A549 (cell line): Measurements from ENCODE around the gene DEPDC5. TPM values are rescaled to one million over a fixed set of nuclear protein-coding genes. Genes with fewer than 3 reads are reported as not detected.

Source experiments
- ATAC-seq, 2 experiments: fragments of 200-7000 bp in 1 of 2; fragments of >200 bp in 1 of 2; cut with Nextera tagmentation in 1 of 2; cut with Tn5 transposase in 1 of 2; 3 replicates each; pipeline versions ENCODE4 v1.8.0 to v1.9.1; 2018 to 2020; ENCODE audit warnings: mild to moderate bottlenecking in 1 of 2, moderate library complexity in 1 of 2
- CTCF ChIA-PET: fragments of 300-600 bp; sonication (Branson Sonifier 250); formaldehyde crosslinking; extraction: SDS; loops from one replicate; lab custom pipeline; 2021; ENCODE audit warnings: antibody characterized with exemption, inconsistent platforms; lab: Yijun Ruan, JAX
- POLR2A ChIA-PET: fragments of 350-600 bp; formaldehyde crosslinking; extraction: SDS; loops from one replicate; lab custom pipeline; 2021; ENCODE audit warnings: antibody characterized with exemption, inconsistent platforms; lab: Yijun Ruan, JAX
- DNase-seq, 2 experiments: peaks; one replicate each; pipeline versions ENCODE4 v3.0.0 to v3.0.0-alpha.2; 2011 to 2016; ENCODE audit warnings: low read depth in 1 of 2, low spot score in 1 of 2
- FAIRE-seq: peaks from 2 replicates; lab custom pipeline; 2011; peaks lifted over from hg19 to GRCh38; lab: Jason Lieb, UNC
- H3K27ac ChIP-seq, 2 experiments: fragments of >200 bp; sonication (Bioruptor Twin); formaldehyde crosslinking; 3 replicates each; pipeline ENCODE4 v1.5.1; 2016 to 2017
- H3K4me1 ChIP-seq: fragments of >200 bp; sonication (Bioruptor Twin); formaldehyde crosslinking; 3 replicates; pipeline ENCODE4 v1.6.1; 2016
- H3K4me2 ChIP-seq: fragments of >200 bp; sonication (Bioruptor Twin); formaldehyde crosslinking; 3 replicates; pipeline ENCODE4 v1.6.1; 2016
- H3K4me3 ChIP-seq: fragments of >200 bp; sonication (Bioruptor Twin); formaldehyde crosslinking; 3 replicates; pipeline ENCODE4 v1.5.1; 2016
- H3K9me3 ChIP-seq: fragments of >200 bp; sonication (Bioruptor Twin); formaldehyde crosslinking; 3 replicates; pipeline ENCODE4 v1.6.1; 2016
- CHD4 ChIP-seq: fragments of 200-600 bp; sonication (generic); IDR thresholded peaks from 2 replicates; pipeline ENCODE4 v1.6.1; 2016; ENCODE audit warnings: antibody characterized with exemption, mild to moderate bottlenecking, borderline replicate concordance
- EHF ChIP-seq: fragments of 250-450 bp; sonication (Bioruptor Pico); IDR thresholded peaks from 2 replicates; pipeline ENCODE4 v1.5.0; 2020; ENCODE audit warnings: mild to moderate bottlenecking
- EHMT2 ChIP-seq: fragments of 200-600 bp; sonication (generic); IDR thresholded peaks from 2 replicates; pipeline ENCODE4 v1.6.1; 2016; ENCODE audit warnings: antibody characterized with exemption, low read depth, mild to moderate bottlenecking, moderate library complexity
- FOSB ChIP-seq: fragments of 250-450 bp; sonication (Bioruptor Pico); IDR thresholded peaks from 2 replicates; pipeline ENCODE4 v1.5.0; 2020; ENCODE audit warnings: mild to moderate bottlenecking, moderate library complexity
- FOXS1 ChIP-seq: fragments of 250-450 bp; sonication (Bioruptor Pico); IDR thresholded peaks from 2 replicates; pipeline ENCODE4 v1.5.0; 2020; ENCODE audit warnings: mild to moderate bottlenecking, moderate library complexity
- GATA3 ChIP-seq: IDR thresholded peaks from 2 replicates; pipeline ENCODE4 v1.6.1; 2012; ENCODE audit warnings: borderline replicate concordance
- KDM1A ChIP-seq: fragments of 200-600 bp; sonication (generic); IDR thresholded peaks from 2 replicates; pipeline ENCODE4 v1.6.1; 2016; ENCODE audit warnings: low read depth, mild to moderate bottlenecking
- MAX ChIP-seq: IDR thresholded peaks from 2 replicates; pipeline ENCODE4 v1.6.1; 2012
- PBX3 ChIP-seq: IDR thresholded peaks from 2 replicates; pipeline ENCODE4 v1.6.1; 2012
- RARB ChIP-seq: fragments of 250-450 bp; sonication (Bioruptor Pico); IDR thresholded peaks from 2 replicates; pipeline ENCODE4 v1.8.0; 2021; ENCODE audit warnings: mild to moderate bottlenecking, moderate library complexity
- RCOR1 ChIP-seq: fragments of 150-350 bp; IDR thresholded peaks from 2 replicates; pipeline ENCODE4 v1.6.1; 2014; ENCODE audit warnings: antibody characterized with exemption, low read length, low read depth
- REST ChIP-seq: fragments of 200-600 bp; sonication (generic); IDR thresholded peaks from 2 replicates; pipeline ENCODE4 v1.6.1; 2016; ENCODE audit warnings: antibody characterized with exemption, mild to moderate bottlenecking, moderate library complexity
- TFCP2L1 ChIP-seq: fragments of 250-450 bp; sonication (Bioruptor Pico); IDR thresholded peaks from 2 replicates; pipeline ENCODE4 v1.5.0; 2021; ENCODE audit warnings: mild to moderate bottlenecking
- TP53 ChIP-seq: fragments of 250-450 bp; sonication (Bioruptor Pico); IDR thresholded peaks from 2 replicates; pipeline ENCODE4 v1.5.0; 2021; ENCODE audit warnings: mild to moderate bottlenecking, moderate library complexity
- ZSCAN20 ChIP-seq: fragments of 250-450 bp; sonication (Bioruptor Pico); IDR thresholded peaks from 2 replicates; pipeline ENCODE4 v1.8.0; 2022; ENCODE audit warnings: mild to moderate bottlenecking, moderate library complexity
- WGBS: methylation state at CpG from one replicate; pipeline ENCODE4 v1.1.6; 2017; ENCODE audit errors: missing lambda C conversion rate; 5-methylcytosine and 5-hydroxymethylcytosine counted together
- polyA plus RNA-seq, 4 experiments: library from polyadenylated mRNA; depleted of rRNA in 3 of 4; stranded (reverse); fragments of >200 nt; fragmentation: RNase III in 1 of 4; extraction: RNeasy Plus Mini Kit Qiagen cat#74134 plus additional on column Dnase treatment in 1 of 4; gene quantifications; 2 replicates in 3 of 4; 3 replicates in 1 of 4; pipeline ENCODE4 v1.2.3, GENCODE V29; 2011 to 2017
- TF ChIP-seq, protein P1 (sequence below): fragments of 450-650 bp; IDR thresholded peaks from 2 replicates; pipeline ENCODE4 v1.6.1; 2014; ENCODE audit warnings: antibody characterized with exemption
- TF ChIP-seq, protein P2 (sequence below): fragments of >200 bp; sonication (Bioruptor Twin); formaldehyde crosslinking; IDR thresholded peaks from 3 replicates; pipeline ENCODE4 v1.5.1; 2016
- TF ChIP-seq, protein P3 (sequence below): fragments of >200 bp; sonication (Bioruptor Twin); formaldehyde crosslinking; IDR thresholded peaks from 3 replicates; pipeline ENCODE4 v1.6.1; 2016

DEPDC5 gene
- polyA plus RNA-seq, 2 of the 4 experiments (the other 2 are of a cell fraction), result 4.4 to 10.1 TPM

DNA sequence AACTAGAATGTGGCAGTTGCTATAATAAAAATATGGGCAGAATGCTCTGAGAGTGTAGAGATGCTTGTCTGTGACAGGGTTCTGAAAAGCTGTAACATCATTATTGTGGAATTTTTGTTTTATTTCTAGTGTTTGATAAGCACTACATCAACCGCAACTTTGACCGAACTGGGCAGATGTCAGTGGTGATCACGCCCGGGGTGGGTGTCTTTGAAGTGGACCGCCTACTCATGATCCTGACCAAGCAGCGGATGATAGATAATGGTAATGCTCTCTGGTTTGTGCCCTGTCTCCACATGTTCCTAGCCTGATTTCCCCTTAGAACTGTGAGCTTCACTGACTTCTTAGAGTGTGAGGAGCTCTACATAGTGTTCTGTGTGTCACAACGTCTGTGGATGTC lies 48.8 kb downstream of the DEPDC5 start:
- no peak overlapping the region for H3K27ac ChIP-seq
- no peak overlapping the region for H3K4me2 ChIP-seq
- WGBS, result 93% methylated on average over 7 of the region's 7 CpGs
- CTCF ChIA-PET, result no interaction called here
- ATAC-seq (no peak), DNase-seq (no peak), FAIRE-seq (no peak)
- TF ChIP-seq RARB (CRISPR knock-in tag), result no peak
- TF ChIP-seq, protein P1, sequence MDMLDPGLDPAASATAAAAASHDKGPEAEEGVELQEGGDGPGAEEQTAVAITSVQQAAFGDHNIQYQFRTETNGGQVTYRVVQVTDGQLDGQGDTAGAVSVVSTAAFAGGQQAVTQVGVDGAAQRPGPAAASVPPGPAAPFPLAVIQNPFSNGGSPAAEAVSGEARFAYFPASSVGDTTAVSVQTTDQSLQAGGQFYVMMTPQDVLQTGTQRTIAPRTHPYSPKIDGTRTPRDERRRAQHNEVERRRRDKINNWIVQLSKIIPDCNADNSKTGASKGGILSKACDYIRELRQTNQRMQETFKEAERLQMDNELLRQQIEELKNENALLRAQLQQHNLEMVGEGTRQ, result no peak
- no peak for TF ChIP-seq FOXS1 (CRISPR knock-in tag)
- no peak for TF ChIP-seq TP53
- TF ChIP-seq GATA3, result no peak
- TF ChIP-seq, protein P2, sequence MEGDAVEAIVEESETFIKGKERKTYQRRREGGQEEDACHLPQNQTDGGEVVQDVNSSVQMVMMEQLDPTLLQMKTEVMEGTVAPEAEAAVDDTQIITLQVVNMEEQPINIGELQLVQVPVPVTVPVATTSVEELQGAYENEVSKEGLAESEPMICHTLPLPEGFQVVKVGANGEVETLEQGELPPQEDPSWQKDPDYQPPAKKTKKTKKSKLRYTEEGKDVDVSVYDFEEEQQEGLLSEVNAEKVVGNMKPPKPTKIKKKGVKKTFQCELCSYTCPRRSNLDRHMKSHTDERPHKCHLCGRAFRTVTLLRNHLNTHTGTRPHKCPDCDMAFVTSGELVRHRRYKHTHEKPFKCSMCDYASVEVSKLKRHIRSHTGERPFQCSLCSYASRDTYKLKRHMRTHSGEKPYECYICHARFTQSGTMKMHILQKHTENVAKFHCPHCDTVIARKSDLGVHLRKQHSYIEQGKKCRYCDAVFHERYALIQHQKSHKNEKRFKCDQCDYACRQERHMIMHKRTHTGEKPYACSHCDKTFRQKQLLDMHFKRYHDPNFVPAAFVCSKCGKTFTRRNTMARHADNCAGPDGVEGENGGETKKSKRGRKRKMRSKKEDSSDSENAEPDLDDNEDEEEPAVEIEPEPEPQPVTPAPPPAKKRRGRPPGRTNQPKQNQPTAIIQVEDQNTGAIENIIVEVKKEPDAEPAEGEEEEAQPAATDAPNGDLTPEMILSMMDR, result no peak
- TF ChIP-seq EHMT2, result no peak
- TF ChIP-seq PBX3, result no peak
- TF ChIP-seq REST, result no peak
- no peak for TF ChIP-seq TFCP2L1
- TF ChIP-seq, protein P3, sequence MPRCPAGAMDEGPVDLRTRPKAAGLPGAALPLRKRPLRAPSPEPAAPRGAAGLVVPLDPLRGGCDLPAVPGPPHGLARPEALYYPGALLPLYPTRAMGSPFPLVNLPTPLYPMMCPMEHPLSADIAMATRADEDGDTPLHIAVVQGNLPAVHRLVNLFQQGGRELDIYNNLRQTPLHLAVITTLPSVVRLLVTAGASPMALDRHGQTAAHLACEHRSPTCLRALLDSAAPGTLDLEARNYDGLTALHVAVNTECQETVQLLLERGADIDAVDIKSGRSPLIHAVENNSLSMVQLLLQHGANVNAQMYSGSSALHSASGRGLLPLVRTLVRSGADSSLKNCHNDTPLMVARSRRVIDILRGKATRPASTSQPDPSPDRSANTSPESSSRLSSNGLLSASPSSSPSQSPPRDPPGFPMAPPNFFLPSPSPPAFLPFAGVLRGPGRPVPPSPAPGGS, result no peak
- no peak for TF ChIP-seq ZSCAN20 (CRISPR knock-in tag)
- 0 out of 3 replicates have a peak, but pooled peaks cover 5% of the 10 kb centered on the region for H3K4me1 ChIP-seq
- H3K9me3 ChIP-seq, result no peaks in the 10 kb centered on the region
- H3K4me3 ChIP-seq, result no peak overlapping the region
- POLR2A ChIA-PET, result no interaction called here

DNA sequence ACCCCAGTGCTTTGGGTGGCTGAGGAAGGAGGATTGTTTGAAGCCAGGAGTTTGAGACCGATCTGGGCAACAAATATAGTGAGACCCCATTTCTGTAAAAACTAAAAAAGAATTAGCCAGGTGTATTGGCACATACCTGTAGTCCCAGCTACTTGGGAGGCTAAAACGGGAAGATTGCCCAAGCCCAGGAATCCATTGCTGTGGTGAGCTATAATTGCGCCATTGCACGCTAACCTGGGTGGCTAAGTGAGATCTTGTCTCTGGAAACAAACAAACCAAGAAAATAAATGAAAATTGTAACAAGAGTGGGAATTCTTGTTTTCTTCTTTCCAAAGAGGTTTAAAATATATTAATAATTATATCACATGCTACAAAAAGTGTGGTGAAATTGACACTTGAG lies 52.9 kb downstream of the DEPDC5 start:
- FAIRE-seq (no peak), ATAC-seq (no peak)
- no peak overlapping the region for H3K4me3 ChIP-seq
- no peaks in the 10 kb centered on the region for H3K9me3 ChIP-seq
- TF ChIP-seq RCOR1 (no peak), TFCP2L1 (no peak), MAX (no peak), CHD4 (no peak), EHF (no peak), FOSB (CRISPR knock-in tag) (no peak), KDM1A (no peak), REST (no peak)
- TF ChIP-seq, protein P3, result no peak
- TF ChIP-seq, all 56 proteins: peak for 0
- H3K27ac ChIP-seq, result no peak overlapping the region
- no peaks in the 10 kb centered on the region for H3K4me1 ChIP-seq
- no peak overlapping the region for H3K4me2 ChIP-seq
- ChIA-PET CTCF (interaction anchor here (0.6 to 1.0 kb wide), 2 partner anchors 26 to 395 kb away, joined by 3 read pairs; no protein-coding TSS in a partner anchor), POLR2A (no interaction called here)
- no peak for DNase-seq
- WGBS, result 91% methylated on average over 4 of the region's 4 CpGs
